Keratinocyte (primary cell): ENCODE results near the gene SPRTN.

ENCODE experiments used
- CTCF ChIP-seq, 3 experiments: IDR thresholded peaks in 1 of 3; conservative IDR thresholded peaks in 1 of 3; optimal IDR thresholded peaks in 1 of 3; 2 replicates in 2 of 3; 3 replicates in 1 of 3; pipeline versions ENCODE3 to v1.5.1; 2011; ENCODE audit warnings: low read length in 3 of 3, mild to moderate bottlenecking in 3 of 3, moderate library complexity in 2 of 3, control low read depth in 1 of 3, inconsistent platforms in 1 of 3; ENCODE audit not compliant: insufficient read depth in 2 of 3; ENCODE audit errors: extremely low read depth in 1 of 3
- EZH2 ChIP-seq: IDR thresholded peaks from one replicate; pipeline ENCODE4 v1.6.1; 2012; ENCODE audit warnings: inconsistent platforms, mild to moderate bottlenecking, low read length, moderate library complexity

- TF ChIP-seq CTCF (optimal IDR thresholded peaks at IDR 0.05 in 1 of 3, IDR thresholded peaks at IDR 0.05 in 1 of 3, conservative IDR thresholded peaks at IDR 0.05 in 1 of 3; ENCODE audit: extremely low read depth in 1 of 3, insufficient read depth in 2 of 3, low read length in 3 of 3) = no peak
- TF ChIP-seq EZH2 = no peak
These were observed 36.3 kb downstream of the SPRTN start for GRCh38 chr1:231374394-231374793.
